DOHH2 (cell line): ENCODE results near the gene ENPP7.
A peak's percentile ranks its signal among the peaks of the same experiment; 100 is the strongest.

Source experiments
- H3F3A ChIP-seq: fragments of 200-600 bp; sonication (generic), shearing (Covaris generic); 2 replicates; pipeline ENCODE4 v1.6.0; 2016; ENCODE audit warnings: antibody characterized with exemption, mild to moderate bottlenecking; ENCODE audit not compliant: control insufficient read depth, insufficient read depth
- H3K27ac ChIP-seq: fragments of 200-600 bp; sonication (generic); 2 replicates; pipeline ENCODE4 v1.5.1; 2014; ENCODE audit warnings: low read depth, mild to moderate bottlenecking, low read length, moderate library complexity
- H3K27me3 ChIP-seq: fragments of 200-600 bp; sonication (generic); 2 replicates; pipeline ENCODE4 v1.6.1; 2014; ENCODE audit warnings: mild to moderate bottlenecking, low read length, mixed read lengths; ENCODE audit not compliant: control insufficient read depth
- H3K36me3 ChIP-seq: fragments of 200-600 bp; sonication (generic); 2 replicates; pipeline ENCODE4 v1.6.1; 2014; ENCODE audit warnings: mild to moderate bottlenecking, low read length, moderate library complexity, mixed read lengths; ENCODE audit not compliant: control insufficient read depth
- H3K4me1 ChIP-seq: fragments of 200-600 bp; sonication (generic); 2 replicates; pipeline ENCODE4 v1.6.1; 2014; ENCODE audit warnings: mild to moderate bottlenecking, low read length, mixed read lengths; ENCODE audit not compliant: control insufficient read depth
- H3K4me2 ChIP-seq: fragments of 200-600 bp; sonication (generic); 2 replicates; pipeline ENCODE4 v1.6.0; 2014; ENCODE audit warnings: mild to moderate bottlenecking, low read length, moderate library complexity
- H3K4me3 ChIP-seq: fragments of 200-600 bp; sonication (generic); 2 replicates; pipeline ENCODE4 v1.5.1; 2014; ENCODE audit warnings: mild to moderate bottlenecking, low read length, mixed read lengths
- H3K79me2 ChIP-seq: fragments of 200-600 bp; sonication (generic); 2 replicates; pipeline ENCODE4 v1.6.1; 2014; ENCODE audit warnings: mild to moderate bottlenecking, low read length, mixed read lengths; ENCODE audit not compliant: control insufficient read depth
- H3K9me2 ChIP-seq: fragments of 200-600 bp; sonication (generic); replicated peaks from 2 replicates; pipeline ENCODE4 v1.6.1; 2014; ENCODE audit warnings: mild to moderate bottlenecking, low read length, mixed read lengths; ENCODE audit not compliant: control insufficient read depth
- H3K9me3 ChIP-seq: fragments of 200-600 bp; sonication (generic); 2 replicates; pipeline ENCODE4 v1.6.1; 2014; ENCODE audit warnings: antibody characterized with exemption, low read length, mixed read lengths; ENCODE audit not compliant: control insufficient read depth, insufficient read depth
- H4K20me1 ChIP-seq: fragments of 200-600 bp; sonication (generic); 2 replicates; pipeline ENCODE4 v1.6.0; 2014; ENCODE audit warnings: low read depth, mild to moderate bottlenecking, antibody characterized with exemption, low read length, moderate library complexity; ENCODE audit not compliant: control insufficient read depth, insufficient read depth
- EZH2phosphoT487 ChIP-seq: fragments of 200-600 bp; sonication (generic); IDR thresholded peaks from 2 replicates; pipeline ENCODE4 v1.6.1; 2017; ENCODE audit warnings: borderline replicate concordance, mild to moderate bottlenecking, antibody characterized with exemption, low read length, moderate library complexity, mixed read lengths
- TF ChIP-seq, protein P1 (sequence below): fragments of 200-600 bp; sonication (generic); IDR thresholded peaks from one replicate; pipeline ENCODE4 v1.5.1; 2014; ENCODE audit warnings: antibody characterized with exemption, mild to moderate bottlenecking, low read depth, low read length; ENCODE audit not compliant: poor library complexity, severe bottlenecking

Gene ENPP7

DNA sequence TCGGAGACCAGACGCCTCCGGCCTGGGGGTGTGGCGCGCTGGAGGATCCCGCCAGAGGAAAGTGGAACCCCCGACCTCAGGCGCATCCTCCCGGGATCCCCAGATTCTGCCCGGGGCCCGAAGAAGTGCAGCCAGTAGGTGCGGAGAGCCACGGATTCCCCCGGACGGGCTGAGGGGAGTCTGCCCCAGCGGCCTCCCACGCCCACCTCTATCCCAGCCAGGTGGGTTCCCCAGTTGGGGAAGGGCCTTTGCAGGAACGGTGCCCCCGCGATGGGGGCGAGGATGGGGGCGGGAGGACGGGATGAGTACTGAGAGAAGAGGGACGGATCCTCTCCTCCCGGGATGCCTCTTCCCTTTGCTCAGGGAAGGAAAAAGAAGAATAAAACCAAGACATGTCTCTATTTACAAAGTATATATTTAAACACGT lies 61.0 kb downstream of the ENPP7 start:
- no peak overlapping the region for H3K27ac ChIP-seq
- no peaks in the 10 kb centered on the region for H3K9me2 ChIP-seq
- H3F3A ChIP-seq: peaks cover 5% of the 10 kb centered on the region
- H4K20me1 ChIP-seq: peaks cover 4% of the 10 kb centered on the region; the same call in 1 of the 2 replicates
- peaks cover 12% of the 10 kb centered on the region; the same call in 1 of the 2 replicates for H3K36me3 ChIP-seq
- H3K4me1 ChIP-seq: peaks cover 9% of the 10 kb centered on the region
- peaks cover 26% of the 10 kb centered on the region for H3K27me3 ChIP-seq
- H3K9me3 ChIP-seq: no peaks in the 10 kb centered on the region
- 0 out of 2 replicates have a peak, but pooled peaks have one; percentile 63 for TF ChIP-seq EZH2phosphoT487
- TF ChIP-seq, protein P1, sequence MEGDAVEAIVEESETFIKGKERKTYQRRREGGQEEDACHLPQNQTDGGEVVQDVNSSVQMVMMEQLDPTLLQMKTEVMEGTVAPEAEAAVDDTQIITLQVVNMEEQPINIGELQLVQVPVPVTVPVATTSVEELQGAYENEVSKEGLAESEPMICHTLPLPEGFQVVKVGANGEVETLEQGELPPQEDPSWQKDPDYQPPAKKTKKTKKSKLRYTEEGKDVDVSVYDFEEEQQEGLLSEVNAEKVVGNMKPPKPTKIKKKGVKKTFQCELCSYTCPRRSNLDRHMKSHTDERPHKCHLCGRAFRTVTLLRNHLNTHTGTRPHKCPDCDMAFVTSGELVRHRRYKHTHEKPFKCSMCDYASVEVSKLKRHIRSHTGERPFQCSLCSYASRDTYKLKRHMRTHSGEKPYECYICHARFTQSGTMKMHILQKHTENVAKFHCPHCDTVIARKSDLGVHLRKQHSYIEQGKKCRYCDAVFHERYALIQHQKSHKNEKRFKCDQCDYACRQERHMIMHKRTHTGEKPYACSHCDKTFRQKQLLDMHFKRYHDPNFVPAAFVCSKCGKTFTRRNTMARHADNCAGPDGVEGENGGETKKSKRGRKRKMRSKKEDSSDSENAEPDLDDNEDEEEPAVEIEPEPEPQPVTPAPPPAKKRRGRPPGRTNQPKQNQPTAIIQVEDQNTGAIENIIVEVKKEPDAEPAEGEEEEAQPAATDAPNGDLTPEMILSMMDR: no peak
- peaks cover 14% of the 10 kb centered on the region for H3K79me2 ChIP-seq
- H3K4me2 ChIP-seq: no peak overlapping the region
- H3K4me3 ChIP-seq: no peak overlapping the region
